NOMO-1 treated with dmso at 0.1 percent for 144 hours (cell line): ENCODE results near the gene TBC1D5.
"Not testable (repeated sequence)": the region's sequence is repeated elsewhere in the genome, so short reads cannot be mapped to it uniquely, and the experiment has no call there.

Source experiments
- DNase-seq: peaks from one replicate; lab custom pipeline; 2025; ENCODE audit not compliant: unreplicated experiment; lab: John Stamatoyannopoulos, UW

TBC1D5 gene

GRCh38 chr3:17742102-17742879 lies at the start of gene TBC1D5:
TBC1D5 (minus strand) TSS chr3:17742631; CDS start chr3:17508570, 234,061 bp downstream.
- DNase-seq = peak; percentile 95

- no peak for DNase-seq
These were observed 41.0 kb upstream of the TBC1D5 start for GRCh38 chr3:17783426-17783825.

GRCh38 chr3:17782751-17783150 lies 40.3 kb upstream of the TBC1D5 start:
- DNase-seq = no peak

GRCh38 chr3:17780369-17780768 lies 37.9 kb upstream of the TBC1D5 start:
- DNase-seq = not testable (repeated sequence)

- DNase-seq = peak; percentile 64
These were observed 37.1 kb upstream of the TBC1D5 start for GRCh38 chr3:17779304-17780250.

- not testable (repeated sequence) for DNase-seq
These were observed 34.9 kb upstream of the TBC1D5 start for GRCh38 chr3:17777326-17777725.

- no peak for DNase-seq
These were observed 32.6 kb upstream of the TBC1D5 start for GRCh38 chr3:17775073-17775472.

GRCh38 chr3:17774180-17774910 lies 31.9 kb upstream of the TBC1D5 start:
- not testable (repeated sequence) for DNase-seq

GRCh38 chr3:17772556-17772955 lies 30.1 kb upstream of the TBC1D5 start:
- DNase-seq = no peak

- DNase-seq = no peak
These were observed 29.0 kb upstream of the TBC1D5 start for GRCh38 chr3:17771177-17772017.

- no peak for DNase-seq
These were observed 28.3 kb upstream of the TBC1D5 start for GRCh38 chr3:17770682-17771081.

- DNase-seq = no peak
These were observed 23.5 kb upstream of the TBC1D5 start for GRCh38 chr3:17765819-17766472.

GRCh38 chr3:17761563-17761962 lies 19.1 kb upstream of the TBC1D5 start:
- no peak for DNase-seq

- no peak for DNase-seq
These were observed 17.5 kb upstream of the TBC1D5 start for GRCh38 chr3:17759901-17760300.

GRCh38 chr3:17755836-17756235 lies 13.4 kb upstream of the TBC1D5 start:
- no peak for DNase-seq

GRCh38 chr3:17753632-17753992 lies 11.2 kb upstream of the TBC1D5 start:
- DNase-seq = no peak

GRCh38 chr3:17752876-17753631 lies 10.6 kb upstream of the TBC1D5 start:
- no peak for DNase-seq

- DNase-seq = no peak
These were observed 10.0 kb upstream of the TBC1D5 start for GRCh38 chr3:17752436-17752835.

GRCh38 chr3:17749705-17750293 lies 7.4 kb upstream of the TBC1D5 start:
- no peak for DNase-seq
